Measurements from ENCODE around the gene ART5.

ART5 gene

GRCh38 chr11:3638513-3638912, 3.3 kb downstream of the ART5 start:
- Histone ChIP-seq H3K9me2 (ENCODE audit: low read depth, low read length) (no peaks in the 10 kb centered on the region), H3K27me3 (ENCODE audit: insufficient read depth, low read length) (peaks cover 4% of the 10 kb centered on the region; the same call in 1 of the 2 replicates), H3K4me3 (ENCODE audit: low read depth, low read length, poor library complexity, severe bottlenecking) (no peak overlapping the region), H3K36me3 (ENCODE audit: insufficient read depth, low read length) (no peaks in the 10 kb centered on the region), H3F3A (ENCODE audit: insufficient read depth, low read length) (no peaks in the 10 kb centered on the region), H2AFZ (ENCODE audit: low read length) (no peak overlapping the region), H3K9ac (ENCODE audit: low read length) (no peak overlapping the region), H3K27ac (ENCODE audit: low read depth, low read length, poor library complexity, severe bottlenecking) (no peak overlapping the region), H3K4me2 (ENCODE audit: low read length) (no peak overlapping the region), H4K20me1 (ENCODE audit: insufficient read depth, low read length) (no peaks in the 10 kb centered on the region), H3K4me1 (ENCODE audit: insufficient read depth, low read length, severe bottlenecking) (no peaks in the 10 kb centered on the region), H3K9me3 (ENCODE audit: low read length) (no peaks in the 10 kb centered on the region), H3K79me2 (ENCODE audit: insufficient read depth, low read length) (no peaks in the 10 kb centered on the region)
- TF ChIP-seq EZH2 (IDR thresholded peaks at IDR 0.05; ENCODE audit: borderline replicate concordance, low read length) (no peak), CTCF (IDR thresholded peaks at IDR 0.05; ENCODE audit: low read length) (no peak)

GRCh38 chr11:3637201-3637600, 4.6 kb downstream of the ART5 start:
- no peak overlapping the region for H3K9ac ChIP-seq (ENCODE audit: low read length)
- H2AFZ ChIP-seq (ENCODE audit: low read length): no peak overlapping the region
- no peaks in the 10 kb centered on the region for H3K36me3 ChIP-seq (ENCODE audit: insufficient read depth, low read length)
- no peaks in the 10 kb centered on the region for H3K79me2 ChIP-seq (ENCODE audit: insufficient read depth, low read length)
- TF ChIP-seq CTCF (IDR thresholded peaks at IDR 0.05; ENCODE audit: low read length): no peak
- TF ChIP-seq EZH2 (IDR thresholded peaks at IDR 0.05; ENCODE audit: borderline replicate concordance, low read length): no peak
- no peak overlapping the region for H3K4me2 ChIP-seq (ENCODE audit: low read length)
- no peaks in the 10 kb centered on the region for H3F3A ChIP-seq (ENCODE audit: insufficient read depth, low read length)
- no peaks in the 10 kb centered on the region for H3K4me1 ChIP-seq (ENCODE audit: insufficient read depth, low read length, severe bottlenecking)
- no peak overlapping the region for H3K4me3 ChIP-seq (ENCODE audit: low read depth, low read length, poor library complexity, severe bottlenecking)
- no peaks in the 10 kb centered on the region for H3K9me2 ChIP-seq (ENCODE audit: low read depth, low read length)
- no peaks in the 10 kb centered on the region for H4K20me1 ChIP-seq (ENCODE audit: insufficient read depth, low read length)
- no peaks in the 10 kb centered on the region for H3K9me3 ChIP-seq (ENCODE audit: low read length)
- no peak overlapping the region for H3K27ac ChIP-seq (ENCODE audit: low read depth, low read length, poor library complexity, severe bottlenecking)
- no peaks in the 10 kb centered on the region; the same call in 1 of the 2 replicates for H3K27me3 ChIP-seq (ENCODE audit: insufficient read depth, low read length)

- H2AFZ ChIP-seq (ENCODE audit: low read length): no peak overlapping the region
- H3K4me3 ChIP-seq (ENCODE audit: low read depth, low read length, poor library complexity, severe bottlenecking): no peak overlapping the region
- H3K36me3 ChIP-seq (ENCODE audit: insufficient read depth, low read length): no peaks in the 10 kb centered on the region
- H4K20me1 ChIP-seq (ENCODE audit: insufficient read depth, low read length): no peaks in the 10 kb centered on the region
- H3K79me2 ChIP-seq (ENCODE audit: insufficient read depth, low read length): no peaks in the 10 kb centered on the region
- no peaks in the 10 kb centered on the region for H3K9me3 ChIP-seq (ENCODE audit: low read length)
- H3F3A ChIP-seq (ENCODE audit: insufficient read depth, low read length): no peaks in the 10 kb centered on the region
- H3K4me1 ChIP-seq (ENCODE audit: insufficient read depth, low read length, severe bottlenecking): no peaks in the 10 kb centered on the region
- no peak overlapping the region for H3K27ac ChIP-seq (ENCODE audit: low read depth, low read length, poor library complexity, severe bottlenecking)
- H3K9ac ChIP-seq (ENCODE audit: low read length): no peak overlapping the region
- no peak for TF ChIP-seq EZH2 (IDR thresholded peaks at IDR 0.05; ENCODE audit: borderline replicate concordance, low read length)
- TF ChIP-seq CTCF (IDR thresholded peaks at IDR 0.05; ENCODE audit: low read length): no peak
- H3K4me2 ChIP-seq (ENCODE audit: low read length): no peak overlapping the region
- no peaks in the 10 kb centered on the region for H3K9me2 ChIP-seq (ENCODE audit: low read depth, low read length)
- no peaks in the 10 kb centered on the region; the same call in 1 of the 2 replicates for H3K27me3 ChIP-seq (ENCODE audit: insufficient read depth, low read length)
Measured at GRCh38 chr11:3635641-3636375, 6.0 kb downstream of the ART5 start.
